GM12878 (cell line): ENCODE results near the gene GRIFIN. TPM values are rescaled to one million over a fixed set of nuclear protein-coding genes. Genes with fewer than 3 reads are reported as not detected.

Source experiments
- ATAC-seq: fragments of 200-7000 bp; cut with Tn5 transposase; 3 replicates; pipeline ENCODE4 v1.9.1; 2020; ENCODE audit warnings: mild to moderate bottlenecking, moderate library complexity
- BruUV-seq: library from RNA; stranded (reverse); fragments of 400-500 nt; replicated peaks from 2 replicates; lab custom pipeline; 2021; lab: Mats Ljungman, UMichigan
- CTCF ChIA-PET: fragments of 300-600 bp; sonication (Branson Sonifier 250); formaldehyde crosslinking; extraction: SDS; loops from one replicate; lab custom pipeline; 2021; ENCODE audit warnings: inconsistent platforms; lab: Yijun Ruan, JAX
- POLR2A ChIA-PET: fragments of 350-600 bp; formaldehyde crosslinking; extraction: SDS; loops from one replicate; lab custom pipeline; 2021; ENCODE audit warnings: inconsistent platforms; lab: Charles Lee
- RAD21 ChIA-PET: fragments of 300-600 bp; sonication (Branson Sonifier 250); formaldehyde crosslinking; loops from one replicate; lab custom pipeline; 2023; ENCODE audit warnings: antibody characterized with exemption; ENCODE audit not compliant: unreplicated experiment; lab: Charles Lee
- SMC1A ChIA-PET: fragments of 300-600 bp; sonication (Branson Sonifier 250); formaldehyde crosslinking; loops from one replicate; lab custom pipeline; 2023; ENCODE audit not compliant: unreplicated experiment, uncharacterized antibody; lab: Charles Lee
- DNase-seq: peaks from one replicate; pipeline ENCODE4 v3.0.0-alpha.2; 2011; ENCODE audit warnings: low read depth, low spot score
- FAIRE-seq: peaks from 3 replicates; lab custom pipeline; 2011; peaks lifted over from hg19 to GRCh38; lab: Jason Lieb, UNC
- H2AFZ ChIP-seq: 2 replicates; pipeline ENCODE4 v1.6.0; 2011; ENCODE audit warnings: low read depth, low read length, control low read depth; ENCODE audit not compliant: control insufficient read depth
- H3K27ac ChIP-seq: 2 replicates; pipeline ENCODE4 v1.5.1; 2011; ENCODE audit warnings: control low read depth; ENCODE audit not compliant: control insufficient read depth, insufficient read depth
- H3K27me3 ChIP-seq, 2 experiments: replicated peaks in 1 of 2; 2 replicates each; pipeline versions ENCODE4 v1.6.0 to v1.6.1; 2011; ENCODE audit warnings: low read length in 1 of 2; ENCODE audit not compliant: control insufficient read depth in 2 of 2, insufficient read depth in 2 of 2
- H3K36me3 ChIP-seq, 2 experiments: 2 replicates each; pipeline ENCODE4 v1.5.1; 2011; ENCODE audit warnings: low read length in 1 of 2; ENCODE audit not compliant: control insufficient read depth in 2 of 2, insufficient read depth in 2 of 2
- H3K4me1 ChIP-seq: 2 replicates; pipeline ENCODE4 v1.6.1; 2011; ENCODE audit warnings: mild to moderate bottlenecking, low read length, moderate library complexity, mixed read lengths; ENCODE audit not compliant: control insufficient read depth, insufficient read depth
- H3K4me2 ChIP-seq: 2 replicates; pipeline ENCODE4 v1.6.0; 2011; ENCODE audit warnings: control low read depth; ENCODE audit not compliant: control insufficient read depth, insufficient read depth
- H3K4me3 ChIP-seq: fragments of 200-600 bp; sonication (generic); 2 replicates; pipeline ENCODE4 v1.5.1; 2016
- H3K79me2 ChIP-seq: 2 replicates; pipeline ENCODE4 v1.6.0; 2011; ENCODE audit warnings: low read length; ENCODE audit not compliant: control insufficient read depth, insufficient read depth
- H3K9ac ChIP-seq: 2 replicates; pipeline ENCODE4 v1.8.0; 2011; ENCODE audit warnings: low read length, control low read depth, mixed read lengths; ENCODE audit not compliant: control insufficient read depth, insufficient read depth
- H3K9me3 ChIP-seq: replicated peaks from 3 replicates; pipeline ENCODE4 v1.5.1; 2011; ENCODE audit warnings: mild to moderate bottlenecking, low read length; ENCODE audit not compliant: control insufficient read depth, insufficient read depth
- H4K20me1 ChIP-seq: 2 replicates; pipeline ENCODE4 v1.6.0; 2011; ENCODE audit not compliant: control insufficient read depth, insufficient read depth
- BMI1 ChIP-seq: fragments of 450-650 bp; IDR thresholded peaks from 2 replicates; pipeline ENCODE4 v1.6.1; 2016; ENCODE audit warnings: mild to moderate bottlenecking, moderate library complexity, borderline replicate concordance
- CBFB ChIP-seq: IDR thresholded peaks from 2 replicates; pipeline ENCODE4 v1.6.1; 2016; ENCODE audit warnings: antibody characterized with exemption, low read depth
- CHD4 ChIP-seq: fragments of 200-600 bp; sonication (generic); IDR thresholded peaks from 2 replicates; pipeline ENCODE4 v1.6.1; 2016; ENCODE audit warnings: mild to moderate bottlenecking
- FOXK2 ChIP-seq: fragments of 450-650 bp; IDR thresholded peaks from 2 replicates; pipeline ENCODE4 v1.6.1; 2017; ENCODE audit warnings: mild to moderate bottlenecking, moderate library complexity
- FOXM1 ChIP-seq: IDR thresholded peaks from 2 replicates; pipeline ENCODE4 v1.6.1; 2012; ENCODE audit warnings: low read depth, mild to moderate bottlenecking, inconsistent platforms, low read length, moderate library complexity
- HCFC1 ChIP-seq: fragments of 150-350 bp; IDR thresholded peaks from 2 replicates; pipeline ENCODE4 v1.6.1; 2014; ENCODE audit warnings: low read length
- NBN ChIP-seq: fragments of 450-650 bp; IDR thresholded peaks from 2 replicates; pipeline ENCODE4 v1.6.1; 2016
- NFYA ChIP-seq: IDR thresholded peaks from 2 replicates; pipeline ENCODE4 v1.6.1; 2011; ENCODE audit warnings: low read depth, mild to moderate bottlenecking, low read length, improper control_type of control experiment, borderline replicate concordance
- SP1 ChIP-seq: IDR thresholded peaks from one replicate; pipeline ENCODE4 v1.6.1; 2011; ENCODE audit warnings: low read depth, low read length
- STAT3 ChIP-seq: IDR thresholded peaks from 2 replicates; pipeline ENCODE4 v1.6.1; 2011; ENCODE audit warnings: low read depth, low read length, improper control_type of control experiment
- TAF1 ChIP-seq: IDR thresholded peaks from 2 replicates; pipeline ENCODE4 v1.6.1; 2011; ENCODE audit warnings: mild to moderate bottlenecking, low read depth, low read length, borderline replicate concordance
- WGBS: methylation state at CpG from one replicate; pipeline ENCODE4 v1.1.6; 2016; ENCODE audit warnings: low lambda C conversion rate; ENCODE audit not compliant: insufficient replicate concordance, insufficient coverage; ENCODE audit errors: missing lambda C conversion rate; 5-methylcytosine and 5-hydroxymethylcytosine counted together
- in situ Hi-C: fragments of 300-500 bp; cut with MboI; formaldehyde crosslinking; loops from 9 replicates; pipeline ENCODE4 v1.14.3; 2018; ENCODE audit warnings: mixed read lengths
- intact Hi-C: fragments of 100-400 bp; cut with micrococcal nuclease; formaldehyde crosslinking; loops from one replicate; pipeline ENCODE4 v1.14.2; 2022; ENCODE audit not compliant: unreplicated experiment
- polyA plus RNA-seq, 11 experiments: library from polyadenylated mRNA; depleted of rRNA in 4 of 11; unstranded in 6 of 11; stranded (reverse) in 5 of 11; fragments of >200 nt; fragmentation: Nextera tagmentation in 4 of 11; fragmentation: Illumina TruSeq in 1 of 11; extraction: Ambion mirVana in 4 of 11; extraction: Trizol in 1 of 11; gene quantifications; 1 replicate in 1 of 11; 2 replicates in 10 of 11; pipeline versions ENCODE4 v1.2.1 to v1.2.3, GENCODE V29; 2011 to 2016; ENCODE audit warnings: inconsistent platforms in 2 of 11, missing spikeins in 2 of 11, low read depth in 1 of 11
- total RNA-seq, 4 experiments: library from RNA; depleted of rRNA in 3 of 4; stranded (reverse); fragments of >200 nt in 3 of 4; fragmentation: Illumina TruSeq in 1 of 4; extraction: Trizol in 1 of 4; gene quantifications; 2 replicates each; pipeline versions ENCODE4 v1.2.1 to v1.2.3, GENCODE V29; 2013 to 2021
- TF ChIP-seq, protein P1 (sequence below): IDR thresholded peaks from 2 replicates; pipeline ENCODE4 v1.6.1; 2012; ENCODE audit warnings: low read length, inconsistent platforms
- TF ChIP-seq, protein P2 (sequence below): fragments of 450-650 bp; IDR thresholded peaks from 2 replicates; pipeline ENCODE4 v1.6.1; 2014; ENCODE audit warnings: mild to moderate bottlenecking
- TF ChIP-seq, protein P3 (sequence below): IDR thresholded peaks from 2 replicates; pipeline ENCODE4 v1.6.1; 2011; ENCODE audit warnings: mild to moderate bottlenecking, low read depth, low read length, moderate library complexity; ENCODE audit not compliant: insufficient replicate concordance

GRIFIN gene
- total and polyA plus RNA-seq, 10 of the 15 experiments (the other 5 are each of a cell fraction or from before 2014, with no cell fraction given) = not detected

DNA sequence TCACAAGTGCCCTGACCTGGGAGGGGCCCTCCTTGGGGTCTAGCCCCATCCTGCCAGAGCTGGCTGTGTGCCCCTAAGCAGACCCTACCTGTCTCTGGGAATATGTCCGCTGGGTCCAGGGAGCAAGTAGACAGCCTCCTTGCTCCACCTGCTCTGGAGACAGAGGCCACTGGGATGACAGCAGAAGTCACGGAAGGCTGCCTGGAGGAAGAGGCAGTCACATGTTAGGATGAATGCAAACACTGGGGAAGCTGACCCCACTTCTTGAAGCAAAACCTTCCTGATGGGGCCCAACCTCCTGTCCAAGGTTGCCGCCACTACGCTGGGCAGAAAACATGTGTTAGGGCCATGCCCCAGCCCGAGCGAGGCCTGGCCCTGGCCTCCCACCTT is 31.7 kb upstream of the GRIFIN start:
- FAIRE-seq = no peak
- H3K36me3 ChIP-seq = no peaks in the 10 kb centered on the region
- H3K27ac ChIP-seq = no peak overlapping the region
- TF ChIP-seq SP1 = no peak
- TF ChIP-seq, protein P1, sequence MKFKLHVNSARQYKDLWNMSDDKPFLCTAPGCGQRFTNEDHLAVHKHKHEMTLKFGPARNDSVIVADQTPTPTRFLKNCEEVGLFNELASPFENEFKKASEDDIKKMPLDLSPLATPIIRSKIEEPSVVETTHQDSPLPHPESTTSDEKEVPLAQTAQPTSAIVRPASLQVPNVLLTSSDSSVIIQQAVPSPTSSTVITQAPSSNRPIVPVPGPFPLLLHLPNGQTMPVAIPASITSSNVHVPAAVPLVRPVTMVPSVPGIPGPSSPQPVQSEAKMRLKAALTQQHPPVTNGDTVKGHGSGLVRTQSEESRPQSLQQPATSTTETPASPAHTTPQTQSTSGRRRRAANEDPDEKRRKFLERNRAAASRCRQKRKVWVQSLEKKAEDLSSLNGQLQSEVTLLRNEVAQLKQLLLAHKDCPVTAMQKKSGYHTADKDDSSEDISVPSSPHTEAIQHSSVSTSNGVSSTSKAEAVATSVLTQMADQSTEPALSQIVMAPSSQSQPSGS = no peak
- TF ChIP-seq, protein P2, sequence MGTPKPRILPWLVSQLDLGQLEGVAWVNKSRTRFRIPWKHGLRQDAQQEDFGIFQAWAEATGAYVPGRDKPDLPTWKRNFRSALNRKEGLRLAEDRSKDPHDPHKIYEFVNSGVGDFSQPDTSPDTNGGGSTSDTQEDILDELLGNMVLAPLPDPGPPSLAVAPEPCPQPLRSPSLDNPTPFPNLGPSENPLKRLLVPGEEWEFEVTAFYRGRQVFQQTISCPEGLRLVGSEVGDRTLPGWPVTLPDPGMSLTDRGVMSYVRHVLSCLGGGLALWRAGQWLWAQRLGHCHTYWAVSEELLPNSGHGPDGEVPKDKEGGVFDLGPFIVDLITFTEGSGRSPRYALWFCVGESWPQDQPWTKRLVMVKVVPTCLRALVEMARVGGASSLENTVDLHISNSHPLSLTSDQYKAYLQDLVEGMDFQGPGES = no peak
- peak overlapping the region; percentile 38; the same call in 1 of the 2 replicates for H3K4me2 ChIP-seq
- no peaks in the 10 kb centered on the region for H3K9me3 ChIP-seq
- no peak overlapping the region for H2AFZ ChIP-seq
- H4K20me1 ChIP-seq = no peaks in the 10 kb centered on the region
- ChIA-PET CTCF (no interaction called here), RAD21 (no interaction called here), POLR2A (no interaction called here), SMC1A (interaction anchor here (0.6 kb wide), 1 partner anchor 45 kb away, joined by 3 read pairs; no protein-coding TSS in a partner anchor)
- H3K4me1 ChIP-seq = peaks cover 36% of the 10 kb centered on the region
- BruUV-seq = no TSS peak
- no peak overlapping the region for H3K4me3 ChIP-seq
- DNase-seq = no peak
- intact Hi-C loops (no loop called here), in situ Hi-C loops (no loop called here)
- H3K9ac ChIP-seq = no peak overlapping the region
- WGBS = 84% methylated on average over 6 of the region's 6 CpGs
- H3K79me2 ChIP-seq = no peaks in the 10 kb centered on the region
- H3K27me3 ChIP-seq = no peaks in the 10 kb centered on the region
- ATAC-seq = no peak

DNA sequence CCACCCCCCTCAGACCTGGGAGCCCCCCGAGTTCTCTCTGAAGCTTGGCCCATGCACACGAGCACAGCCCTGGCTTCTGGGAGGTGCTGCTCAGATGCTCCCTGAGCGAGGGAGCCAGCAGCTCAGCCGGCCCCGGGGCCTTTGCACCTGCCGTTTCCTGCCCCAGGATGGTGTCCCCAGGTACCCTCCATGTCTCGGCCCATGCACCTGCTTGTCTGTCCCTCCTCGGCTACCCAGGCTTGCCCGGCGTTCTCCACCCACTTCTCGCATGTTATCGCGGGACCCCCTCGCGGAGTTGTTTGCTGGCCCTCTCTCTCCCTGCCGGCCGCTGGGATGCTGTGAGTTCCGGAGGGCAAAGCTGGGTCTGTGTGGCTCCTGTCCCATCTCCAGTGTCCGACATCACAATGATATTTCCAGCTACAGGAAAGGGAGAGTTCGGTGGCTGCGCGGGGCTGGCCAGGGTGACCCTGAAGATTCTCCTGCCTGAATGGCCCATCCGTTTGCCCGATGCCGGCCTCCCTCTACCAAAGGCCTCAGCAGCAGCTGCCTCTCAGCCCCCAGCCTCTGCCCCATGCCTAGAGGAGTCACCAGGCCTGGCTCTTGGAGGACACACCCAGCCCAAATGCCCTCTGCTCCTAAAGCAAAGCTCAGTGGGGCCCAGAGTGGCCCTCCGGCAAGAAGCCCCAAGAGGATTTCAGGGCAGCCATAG is 31.2 kb upstream of the GRIFIN start:
- FAIRE-seq (no peak), DNase-seq (no peak), ATAC-seq (no peak)
- Histone ChIP-seq H4K20me1 (no peaks in the 10 kb centered on the region), H3K27me3 (no peaks in the 10 kb centered on the region), H3K4me2 (no peak overlapping the region), H3K9ac (no peak overlapping the region), H2AFZ (no peak overlapping the region), H3K27ac (no peak overlapping the region), H3K4me1 (peaks cover 31% of the 10 kb centered on the region), H3K4me3 (no peak overlapping the region), H3K36me3 (no peaks in the 10 kb centered on the region), H3K79me2 (no peaks in the 10 kb centered on the region), H3K9me3 (no peaks in the 10 kb centered on the region)
- BruUV-seq = no TSS peak
- ChIA-PET SMC1A (no interaction called here), RAD21 (no interaction called here), CTCF (no interaction called here), POLR2A (no interaction called here)
- in situ Hi-C loops (no loop called here), intact Hi-C loops (no loop called here)
- WGBS = 59% methylated on average over 22 of the region's 26 CpGs
- TF ChIP-seq NBN (no peak), CBFB (no peak), FOXK2 (no peak), STAT3 (no peak), HCFC1 (no peak), CHD4 (no peak), BMI1 (no peak), NFYA (no peak), TAF1 (no peak), FOXM1 (no peak)
- TF ChIP-seq, protein P3, sequence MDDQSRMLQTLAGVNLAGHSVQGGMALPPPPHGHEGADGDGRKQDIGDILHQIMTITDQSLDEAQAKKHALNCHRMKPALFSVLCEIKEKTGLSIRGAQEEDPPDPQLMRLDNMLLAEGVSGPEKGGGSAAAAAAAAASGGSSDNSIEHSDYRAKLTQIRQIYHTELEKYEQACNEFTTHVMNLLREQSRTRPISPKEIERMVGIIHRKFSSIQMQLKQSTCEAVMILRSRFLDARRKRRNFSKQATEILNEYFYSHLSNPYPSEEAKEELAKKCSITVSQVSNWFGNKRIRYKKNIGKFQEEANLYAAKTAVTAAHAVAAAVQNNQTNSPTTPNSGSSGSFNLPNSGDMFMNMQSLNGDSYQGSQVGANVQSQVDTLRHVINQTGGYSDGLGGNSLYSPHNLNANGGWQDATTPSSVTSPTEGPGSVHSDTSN = no peak
